ENCODE measurements around the gene UBR3. TPM values are rescaled to one million over a fixed set of nuclear protein-coding genes. Genes with fewer than 3 reads are reported as not detected.

The UBR3 gene
- total RNA-seq, 1 experiment from 2014 or later: 16.4 TPM

DNA sequence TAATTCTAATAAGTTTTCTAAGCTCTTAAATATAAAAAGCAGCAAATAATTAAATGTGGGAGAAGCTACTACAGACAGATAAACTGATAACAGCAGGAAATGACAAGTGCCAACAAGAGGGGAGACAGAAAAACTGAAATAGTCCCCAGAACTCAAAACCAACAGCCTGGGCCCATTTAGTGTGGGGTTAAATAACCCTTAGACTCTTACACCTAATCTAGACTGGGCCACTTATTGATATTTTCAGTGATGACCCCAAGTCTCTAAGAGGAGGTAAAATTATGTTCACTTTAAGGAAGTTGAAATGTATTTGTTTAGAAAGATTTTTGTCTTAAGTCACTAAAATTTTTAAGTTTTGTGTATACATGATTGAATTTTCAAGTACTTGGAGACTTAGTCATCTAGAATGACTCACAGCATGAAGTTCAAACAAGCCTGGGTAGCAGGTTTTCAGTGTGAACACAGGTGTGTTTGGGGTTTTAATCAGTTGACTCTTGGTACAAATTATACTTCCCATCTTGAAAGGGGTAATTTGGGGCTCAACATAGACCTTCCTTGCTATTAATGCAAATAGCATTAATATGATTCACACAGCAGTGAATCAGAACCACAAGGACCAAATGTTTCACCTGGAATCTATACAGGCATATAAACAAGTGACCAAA is 295.8 kb downstream of the UBR3 start:
- ATAC-seq: no peak
- Mint-ChIP-seq H3K4me3 (no peak overlapping the region), H3K27ac (no peak overlapping the region), H3K9me3 (peaks cover 58% of the 10 kb centered on the region), H3K27me3 (ENCODE audit: low read depth) (peaks cover 8% of the 10 kb centered on the region; the same call in 1 of the 2 replicates), H3K36me3 (peaks cover 42% of the 10 kb centered on the region), H3K4me1 (peaks cover 12% of the 10 kb centered on the region; the same call in 1 of the 2 replicates)
- TF ChIP-seq ZNF416 (CRISPR knock-in tag; IDR thresholded peaks at IDR 0.05) (no peak), ZBTB21 (CRISPR knock-in tag; IDR thresholded peaks at IDR 0.05; ENCODE audit: borderline replicate concordance) (no peak), ZNF396 (CRISPR knock-in tag; IDR thresholded peaks at IDR 0.05; ENCODE audit: borderline replicate concordance) (no peak), FOXK1 (CRISPR knock-in tag; IDR thresholded peaks at IDR 0.05) (no peak), PRRX2 (CRISPR knock-in tag; IDR thresholded peaks at IDR 0.05) (no peak), SMAD4 (CRISPR knock-in tag; IDR thresholded peaks at IDR 0.05) (no peak), TEAD4 (CRISPR knock-in tag; IDR thresholded peaks at IDR 0.05) (no peak), ZNF263 (CRISPR knock-in tag; IDR thresholded peaks at IDR 0.05; ENCODE audit: low read depth) (no peak), IRF2 (CRISPR knock-in tag; IDR thresholded peaks at IDR 0.05; ENCODE audit: borderline replicate concordance, low read depth) (no peak), JUN (CRISPR knock-in tag; IDR thresholded peaks at IDR 0.05) (no peak), GABPB1 (CRISPR knock-in tag; IDR thresholded peaks at IDR 0.05) (no peak), ZNF423 (CRISPR knock-in tag; IDR thresholded peaks at IDR 0.05) (no peak), KAT7 (CRISPR knock-in tag; IDR thresholded peaks at IDR 0.05; ENCODE audit: borderline replicate concordance) (no peak)
- TF ChIP-seq, protein P1, sequence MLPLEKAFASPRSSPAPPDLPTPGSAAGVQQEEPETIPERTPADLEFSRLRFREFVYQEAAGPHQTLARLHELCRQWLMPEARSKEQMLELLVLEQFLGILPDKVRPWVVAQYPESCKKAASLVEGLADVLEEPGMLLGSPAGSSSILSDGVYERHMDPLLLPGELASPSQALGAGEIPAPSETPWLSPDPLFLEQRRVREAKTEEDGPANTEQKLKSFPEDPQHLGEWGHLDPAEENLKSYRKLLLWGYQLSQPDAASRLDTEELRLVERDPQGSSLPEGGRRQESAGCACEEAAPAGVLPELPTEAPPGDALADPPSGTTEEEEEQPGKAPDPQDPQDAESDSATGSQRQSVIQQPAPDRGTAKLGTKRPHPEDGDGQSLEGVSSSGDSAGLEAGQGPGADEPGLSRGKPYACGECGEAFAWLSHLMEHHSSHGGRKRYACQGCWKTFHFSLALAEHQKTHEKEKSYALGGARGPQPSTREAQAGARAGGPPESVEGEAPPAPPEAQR (CRISPR knock-in tag; IDR thresholded peaks at IDR 0.05): no peak
- TF ChIP-seq, protein P2, sequence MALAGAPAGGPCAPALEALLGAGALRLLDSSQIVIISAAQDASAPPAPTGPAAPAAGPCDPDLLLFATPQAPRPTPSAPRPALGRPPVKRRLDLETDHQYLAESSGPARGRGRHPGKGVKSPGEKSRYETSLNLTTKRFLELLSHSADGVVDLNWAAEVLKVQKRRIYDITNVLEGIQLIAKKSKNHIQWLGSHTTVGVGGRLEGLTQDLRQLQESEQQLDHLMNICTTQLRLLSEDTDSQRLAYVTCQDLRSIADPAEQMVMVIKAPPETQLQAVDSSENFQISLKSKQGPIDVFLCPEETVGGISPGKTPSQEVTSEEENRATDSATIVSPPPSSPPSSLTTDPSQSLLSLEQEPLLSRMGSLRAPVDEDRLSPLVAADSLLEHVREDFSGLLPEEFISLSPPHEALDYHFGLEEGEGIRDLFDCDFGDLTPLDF (CRISPR knock-in tag; IDR thresholded peaks at IDR 0.05): no peak
- TF ChIP-seq, protein P3, sequence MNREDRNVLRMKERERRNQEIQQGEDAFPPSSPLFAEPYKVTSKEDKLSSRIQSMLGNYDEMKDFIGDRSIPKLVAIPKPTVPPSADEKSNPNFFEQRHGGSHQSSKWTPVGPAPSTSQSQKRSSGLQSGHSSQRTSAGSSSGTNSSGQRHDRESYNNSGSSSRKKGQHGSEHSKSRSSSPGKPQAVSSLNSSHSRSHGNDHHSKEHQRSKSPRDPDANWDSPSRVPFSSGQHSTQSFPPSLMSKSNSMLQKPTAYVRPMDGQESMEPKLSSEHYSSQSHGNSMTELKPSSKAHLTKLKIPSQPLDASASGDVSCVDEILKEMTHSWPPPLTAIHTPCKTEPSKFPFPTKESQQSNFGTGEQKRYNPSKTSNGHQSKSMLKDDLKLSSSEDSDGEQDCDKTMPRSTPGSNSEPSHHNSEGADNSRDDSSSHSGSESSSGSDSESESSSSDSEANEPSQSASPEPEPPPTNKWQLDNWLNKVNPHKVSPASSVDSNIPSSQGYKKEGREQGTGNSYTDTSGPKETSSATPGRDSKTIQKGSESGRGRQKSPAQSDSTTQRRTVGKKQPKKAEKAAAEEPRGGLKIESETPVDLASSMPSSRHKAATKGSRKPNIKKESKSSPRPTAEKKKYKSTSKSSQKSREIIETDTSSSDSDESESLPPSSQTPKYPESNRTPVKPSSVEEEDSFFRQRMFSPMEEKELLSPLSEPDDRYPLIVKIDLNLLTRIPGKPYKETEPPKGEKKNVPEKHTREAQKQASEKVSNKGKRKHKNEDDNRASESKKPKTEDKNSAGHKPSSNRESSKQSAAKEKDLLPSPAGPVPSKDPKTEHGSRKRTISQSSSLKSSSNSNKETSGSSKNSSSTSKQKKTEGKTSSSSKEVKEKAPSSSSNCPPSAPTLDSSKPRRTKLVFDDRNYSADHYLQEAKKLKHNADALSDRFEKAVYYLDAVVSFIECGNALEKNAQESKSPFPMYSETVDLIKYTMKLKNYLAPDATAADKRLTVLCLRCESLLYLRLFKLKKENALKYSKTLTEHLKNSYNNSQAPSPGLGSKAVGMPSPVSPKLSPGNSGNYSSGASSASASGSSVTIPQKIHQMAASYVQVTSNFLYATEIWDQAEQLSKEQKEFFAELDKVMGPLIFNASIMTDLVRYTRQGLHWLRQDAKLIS (CRISPR knock-in tag; IDR thresholded peaks at IDR 0.05; ENCODE audit: borderline replicate concordance): no peak
- TF ChIP-seq, protein P4, sequence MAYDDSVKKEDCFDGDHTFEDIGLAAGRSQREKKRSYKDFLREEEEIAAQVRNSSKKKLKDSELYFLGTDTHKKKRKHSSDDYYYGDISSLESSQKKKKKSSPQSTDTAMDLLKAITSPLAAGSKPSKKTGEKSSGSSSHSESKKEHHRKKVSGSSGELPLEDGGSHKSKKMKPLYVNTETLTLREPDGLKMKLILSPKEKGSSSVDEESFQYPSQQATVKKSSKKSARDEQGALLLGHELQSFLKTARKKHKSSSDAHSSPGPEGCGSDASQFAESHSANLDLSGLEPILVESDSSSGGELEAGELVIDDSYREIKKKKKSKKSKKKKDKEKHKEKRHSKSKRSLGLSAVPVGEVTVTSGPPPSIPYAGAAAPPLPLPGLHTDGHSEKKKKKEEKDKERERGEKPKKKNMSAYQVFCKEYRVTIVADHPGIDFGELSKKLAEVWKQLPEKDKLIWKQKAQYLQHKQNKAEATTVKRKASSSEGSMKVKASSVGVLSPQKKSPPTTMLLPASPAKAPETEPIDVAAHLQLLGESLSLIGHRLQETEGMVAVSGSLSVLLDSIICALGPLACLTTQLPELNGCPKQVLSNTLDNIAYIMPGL (CRISPR knock-in tag; IDR thresholded peaks at IDR 0.05): no peak
- TF ChIP-seq, protein P5, sequence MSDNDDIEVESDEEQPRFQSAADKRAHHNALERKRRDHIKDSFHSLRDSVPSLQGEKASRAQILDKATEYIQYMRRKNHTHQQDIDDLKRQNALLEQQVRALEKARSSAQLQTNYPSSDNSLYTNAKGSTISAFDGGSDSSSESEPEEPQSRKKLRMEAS (CRISPR knock-in tag; IDR thresholded peaks at IDR 0.05): no peak
- TF ChIP-seq, protein P6, sequence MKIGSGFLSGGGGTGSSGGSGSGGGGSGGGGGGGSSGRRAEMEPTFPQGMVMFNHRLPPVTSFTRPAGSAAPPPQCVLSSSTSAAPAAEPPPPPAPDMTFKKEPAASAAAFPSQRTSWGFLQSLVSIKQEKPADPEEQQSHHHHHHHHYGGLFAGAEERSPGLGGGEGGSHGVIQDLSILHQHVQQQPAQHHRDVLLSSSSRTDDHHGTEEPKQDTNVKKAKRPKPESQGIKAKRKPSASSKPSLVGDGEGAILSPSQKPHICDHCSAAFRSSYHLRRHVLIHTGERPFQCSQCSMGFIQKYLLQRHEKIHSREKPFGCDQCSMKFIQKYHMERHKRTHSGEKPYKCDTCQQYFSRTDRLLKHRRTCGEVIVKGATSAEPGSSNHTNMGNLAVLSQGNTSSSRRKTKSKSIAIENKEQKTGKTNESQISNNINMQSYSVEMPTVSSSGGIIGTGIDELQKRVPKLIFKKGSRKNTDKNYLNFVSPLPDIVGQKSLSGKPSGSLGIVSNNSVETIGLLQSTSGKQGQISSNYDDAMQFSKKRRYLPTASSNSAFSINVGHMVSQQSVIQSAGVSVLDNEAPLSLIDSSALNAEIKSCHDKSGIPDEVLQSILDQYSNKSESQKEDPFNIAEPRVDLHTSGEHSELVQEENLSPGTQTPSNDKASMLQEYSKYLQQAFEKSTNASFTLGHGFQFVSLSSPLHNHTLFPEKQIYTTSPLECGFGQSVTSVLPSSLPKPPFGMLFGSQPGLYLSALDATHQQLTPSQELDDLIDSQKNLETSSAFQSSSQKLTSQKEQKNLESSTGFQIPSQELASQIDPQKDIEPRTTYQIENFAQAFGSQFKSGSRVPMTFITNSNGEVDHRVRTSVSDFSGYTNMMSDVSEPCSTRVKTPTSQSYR (CRISPR knock-in tag; IDR thresholded peaks at IDR 0.05): no peak
- TF ChIP-seq, protein P7, sequence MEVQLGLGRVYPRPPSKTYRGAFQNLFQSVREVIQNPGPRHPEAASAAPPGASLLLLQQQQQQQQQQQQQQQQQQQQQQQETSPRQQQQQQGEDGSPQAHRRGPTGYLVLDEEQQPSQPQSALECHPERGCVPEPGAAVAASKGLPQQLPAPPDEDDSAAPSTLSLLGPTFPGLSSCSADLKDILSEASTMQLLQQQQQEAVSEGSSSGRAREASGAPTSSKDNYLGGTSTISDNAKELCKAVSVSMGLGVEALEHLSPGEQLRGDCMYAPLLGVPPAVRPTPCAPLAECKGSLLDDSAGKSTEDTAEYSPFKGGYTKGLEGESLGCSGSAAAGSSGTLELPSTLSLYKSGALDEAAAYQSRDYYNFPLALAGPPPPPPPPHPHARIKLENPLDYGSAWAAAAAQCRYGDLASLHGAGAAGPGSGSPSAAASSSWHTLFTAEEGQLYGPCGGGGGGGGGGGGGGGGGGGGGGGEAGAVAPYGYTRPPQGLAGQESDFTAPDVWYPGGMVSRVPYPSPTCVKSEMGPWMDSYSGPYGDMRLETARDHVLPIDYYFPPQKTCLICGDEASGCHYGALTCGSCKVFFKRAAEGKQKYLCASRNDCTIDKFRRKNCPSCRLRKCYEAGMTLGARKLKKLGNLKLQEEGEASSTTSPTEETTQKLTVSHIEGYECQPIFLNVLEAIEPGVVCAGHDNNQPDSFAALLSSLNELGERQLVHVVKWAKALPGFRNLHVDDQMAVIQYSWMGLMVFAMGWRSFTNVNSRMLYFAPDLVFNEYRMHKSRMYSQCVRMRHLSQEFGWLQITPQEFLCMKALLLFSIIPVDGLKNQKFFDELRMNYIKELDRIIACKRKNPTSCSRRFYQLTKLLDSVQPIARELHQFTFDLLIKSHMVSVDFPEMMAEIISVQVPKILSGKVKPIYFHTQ (CRISPR knock-in tag; IDR thresholded peaks at IDR 0.05): no peak
- ChIA-PET CTCF (no interaction called here), POLR2A (no interaction called here)
- DNase-seq (ENCODE audit: low spot score): no peak

Data from WTC11 (cell line).